NOMO-1 (cell line): Measurements from ENCODE around the gene OR4D6.
A peak's percentile ranks its signal among the peaks of the same experiment; 100 is the strongest.
"Not testable (repeated sequence)": the region's sequence is repeated elsewhere in the genome, so short reads cannot be mapped to it uniquely, and the experiment has no call there.

Source experiments
- DNase-seq, 2 experiments: peaks; one replicate each; lab custom pipeline; 2025; ENCODE audit not compliant: unreplicated experiment in 2 of 2; lab: John Stamatoyannopoulos, UW

Gene OR4D6

GRCh38 chr11:59456661-59457060 lies at the start of gene OR4D6:
Gene OR4D6 (plus strand): TSS chr11:59456961. CDS start chr11:59456961, 0 bp downstream.
- no peak for DNase-seq

DNA sequence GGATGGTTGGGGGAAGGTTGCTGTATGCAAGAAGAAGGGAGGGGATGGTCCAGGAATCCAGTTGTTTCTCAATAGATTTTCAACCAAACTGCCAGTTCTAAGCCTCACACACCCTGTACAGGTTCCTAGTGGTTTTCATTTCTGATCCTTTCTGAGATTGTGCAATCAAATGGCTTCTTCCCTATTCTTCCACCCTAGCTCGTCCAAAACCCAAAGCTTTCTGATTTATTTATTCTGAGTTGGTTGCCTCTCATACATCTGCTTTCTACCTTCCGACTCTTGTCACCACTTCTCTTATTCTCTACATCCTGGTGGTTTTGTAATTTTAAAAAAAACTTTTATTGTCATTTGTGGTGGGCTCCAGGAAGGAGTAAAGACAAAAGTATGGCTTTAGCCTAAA lies 43.1 kb upstream of the OR4D6 start:
- peak; percentile 80 to 96 for DNase-seq

GRCh38 chr11:59415111-59415510 lies 41.6 kb upstream of the OR4D6 start:
- DNase-seq = peak in 1 of 2 experiments; percentile 29

GRCh38 chr11:59416613-59417012 lies 40.1 kb upstream of the OR4D6 start:
- DNase-seq = no peak

GRCh38 chr11:59417023-59417422 lies 39.7 kb upstream of the OR4D6 start:
- peak in 1 of 2 experiments; percentile 15 for DNase-seq

DNA sequence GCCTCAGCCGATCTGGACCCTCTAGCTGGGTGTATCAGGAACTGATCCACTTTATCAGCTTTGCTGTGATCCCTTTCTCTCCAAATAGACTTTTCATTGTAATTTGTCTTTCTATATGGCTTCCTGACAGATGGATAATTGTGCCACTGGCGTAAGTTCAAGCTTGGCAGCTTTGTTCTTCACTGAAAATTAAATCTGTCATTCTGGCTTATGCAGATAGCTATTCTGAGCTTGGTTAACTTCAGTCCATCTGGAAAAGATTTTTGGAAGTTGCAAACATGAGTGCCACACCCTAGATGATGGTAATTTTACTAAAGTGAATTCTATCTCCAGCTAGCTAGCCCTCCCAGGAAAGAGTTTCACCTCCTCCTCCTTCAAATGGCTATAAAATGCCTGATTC lies 38.6 kb upstream of the OR4D6 start:
- no peak for DNase-seq

DNA sequence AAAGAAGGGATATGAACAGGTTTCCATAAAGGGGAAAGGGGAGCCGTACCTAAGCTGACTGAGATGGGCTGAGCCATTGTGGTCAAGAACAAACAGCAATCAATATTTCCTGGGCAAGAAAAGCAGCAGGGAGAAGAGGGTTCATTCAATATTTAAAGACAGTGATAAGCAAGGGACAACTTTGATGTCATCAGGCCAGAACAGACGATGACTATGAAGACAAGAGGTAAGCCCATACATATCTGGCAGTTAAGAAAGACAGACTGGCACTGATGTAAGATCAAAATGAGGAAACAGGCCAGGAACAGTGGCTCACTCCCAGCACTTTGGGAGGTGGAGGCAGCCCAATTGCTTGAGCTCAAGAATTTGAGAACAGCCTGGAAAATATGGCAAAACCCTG lies 32.9 kb upstream of the OR4D6 start:
- peak in 1 of 2 experiments; percentile 6 for DNase-seq

DNA sequence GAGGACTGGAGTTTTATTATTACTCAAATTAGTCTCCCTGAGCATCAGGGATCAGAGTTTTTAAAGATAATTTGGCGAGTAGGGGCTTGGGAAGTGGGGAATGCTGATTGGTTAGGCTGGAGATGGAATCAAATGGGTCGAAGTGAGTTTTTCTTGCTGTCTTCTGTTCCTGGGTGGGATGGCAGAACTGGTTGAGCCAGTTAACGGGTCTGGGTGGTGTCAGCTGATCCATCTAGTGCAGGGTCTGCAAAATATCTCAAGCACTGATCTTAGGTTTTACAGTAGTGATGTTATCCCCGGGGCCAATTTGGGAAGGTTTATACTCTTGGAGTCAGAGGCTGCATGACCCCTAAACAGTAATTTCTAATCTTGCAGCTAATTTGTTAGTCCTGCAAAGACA lies 31.6 kb upstream of the OR4D6 start:
- DNase-seq = no peak

GRCh38 chr11:59426361-59427067 lies 30.2 kb upstream of the OR4D6 start, which contains the start of gene OR5A2:
Gene OR5A2 (minus strand): TSS chr11:59426413. CDS start chr11:59422953, 3,460 bp downstream.
- DNase-seq = no peak

DNA sequence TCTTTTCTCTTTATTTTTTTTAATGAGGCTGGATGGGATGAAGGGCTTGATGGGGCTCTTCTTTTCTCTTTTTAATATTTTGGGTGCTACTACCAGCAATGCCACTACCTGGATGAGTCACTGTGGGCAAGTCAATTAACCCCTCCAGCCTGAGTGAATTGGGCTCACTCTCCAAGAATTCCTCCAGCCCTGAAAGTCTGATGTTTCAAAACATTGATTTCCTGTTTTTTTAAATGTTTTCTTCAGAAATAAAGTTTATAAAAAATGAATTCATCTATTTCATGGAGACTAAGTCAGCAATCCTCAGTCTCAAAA lies 29.7 kb upstream of the OR4D6 start:
- DNase-seq = no peak

DNA sequence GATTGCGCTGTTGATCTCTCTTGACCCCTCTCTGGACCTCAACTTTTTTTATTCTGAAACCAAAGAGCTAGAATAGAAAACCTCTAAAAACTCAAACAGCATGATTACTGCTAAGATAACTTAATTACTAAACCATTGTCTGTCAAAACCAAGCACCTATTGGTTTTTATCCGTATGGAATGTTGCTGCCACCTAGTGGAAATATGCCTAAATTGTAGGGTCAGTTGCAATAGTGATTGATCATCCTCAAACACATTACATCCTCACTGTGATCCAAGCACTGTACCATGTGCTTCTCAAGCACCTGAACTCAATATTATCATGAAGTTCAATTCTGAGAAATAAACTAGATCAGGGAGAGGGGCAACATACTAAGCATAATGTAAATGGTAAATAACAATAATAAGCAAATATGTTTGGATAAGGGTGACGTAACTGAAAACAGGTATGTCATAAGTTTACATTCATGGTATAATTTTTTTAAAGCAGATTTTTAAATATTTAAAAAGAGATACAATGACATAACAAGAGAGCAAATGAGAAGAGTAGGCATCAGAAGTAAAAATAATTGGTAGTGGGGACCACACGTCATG lies 26.7 kb upstream of the OR4D6 start:
- peak in 1 of 2 experiments; percentile 65 for DNase-seq

DNA sequence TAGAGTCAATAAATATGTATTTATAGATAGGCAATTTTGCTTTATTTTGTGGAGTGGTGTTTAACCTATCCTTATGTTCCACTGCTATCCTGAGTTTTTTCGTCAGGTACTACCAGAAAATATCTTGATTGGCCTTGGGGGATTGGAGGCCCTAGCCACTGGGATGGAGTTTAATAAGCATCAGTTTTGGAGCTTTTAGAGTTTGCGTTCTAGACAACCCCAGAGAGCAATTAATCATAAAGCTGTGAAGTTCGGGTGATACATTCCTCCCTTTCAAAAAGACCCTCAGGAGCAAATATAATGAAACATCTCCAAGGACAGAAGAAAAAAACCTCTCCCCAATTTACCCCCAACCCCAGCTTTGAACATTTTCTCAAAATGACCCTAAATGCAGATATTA lies 20.6 kb upstream of the OR4D6 start, which contains the start of gene OR5A1:
OR5A1 (plus strand) TSS at position 301 of the 400 bp plus-strand sequence. CDS start 6,700 bp downstream, outside the sequence.
- no peak for DNase-seq

GRCh38 chr11:59437770-59438169 lies 19.0 kb upstream of the OR4D6 start:
- no peak for DNase-seq

DNA sequence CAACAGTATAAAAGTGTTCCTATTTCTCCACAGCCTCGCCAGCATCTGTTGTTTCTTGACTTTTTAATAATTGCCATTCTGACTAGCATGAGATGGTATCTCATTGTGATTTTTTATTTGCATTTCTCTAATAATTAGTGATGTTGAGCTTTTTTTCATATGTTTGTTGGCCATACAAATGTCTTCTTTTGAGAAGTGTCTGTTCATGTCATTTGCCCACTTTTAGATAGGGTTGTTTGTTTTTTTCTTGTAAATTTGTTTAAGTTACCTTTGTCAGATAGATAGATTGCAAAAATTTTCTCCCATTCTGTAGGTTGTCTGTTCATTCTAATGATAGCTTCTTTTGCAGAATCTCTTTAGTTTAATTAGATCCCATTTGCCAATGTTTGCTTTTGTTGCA lies 11.1 kb upstream of the OR4D6 start:
- DNase-seq = not testable (repeated sequence)

- DNase-seq = no peak
These were observed 8.3 kb upstream of the OR4D6 start for GRCh38 chr11:59448484-59448883.

DNA sequence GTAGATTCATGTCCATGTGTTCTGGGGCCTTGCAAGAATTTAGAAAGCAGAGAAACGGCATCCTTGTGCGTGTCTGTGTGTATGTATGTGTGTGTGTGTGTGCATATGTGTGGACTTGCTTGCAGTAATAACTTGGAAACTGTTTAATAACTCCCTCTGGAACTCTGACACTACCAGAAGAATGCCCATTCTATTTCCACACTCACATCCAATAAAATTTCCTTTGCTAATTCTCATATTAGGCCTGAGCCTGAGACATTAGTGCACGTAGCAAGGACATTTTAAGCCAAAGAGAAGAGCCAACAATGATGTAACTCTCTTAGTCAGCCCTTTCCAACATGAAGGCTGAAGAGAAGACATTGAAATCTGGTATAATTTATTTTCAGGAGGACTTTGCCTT lies 3.2 kb downstream of the OR4D6 start:
- DNase-seq = no peak

- no peak for DNase-seq
These were observed 6.5 kb downstream of the OR4D6 start for GRCh38 chr11:59463190-59463641.

DNA sequence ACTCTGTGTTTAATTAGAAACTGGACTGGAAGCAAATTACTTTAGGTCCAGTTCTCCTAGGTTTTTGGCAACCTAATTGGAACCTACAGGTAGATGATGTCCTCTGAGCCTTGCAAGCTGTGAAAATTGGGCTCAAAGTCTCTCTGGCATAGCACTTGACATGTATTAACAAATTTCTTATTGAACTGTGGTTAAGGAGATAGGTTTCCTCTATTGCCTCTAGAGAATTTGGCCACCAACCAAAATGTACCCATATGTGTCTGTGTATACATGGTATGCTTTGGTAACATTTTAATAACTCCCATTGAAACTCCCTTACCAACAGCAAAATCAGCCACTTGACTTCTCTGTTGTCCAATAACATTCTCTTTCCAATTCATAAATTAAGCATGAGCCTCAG lies 16.3 kb downstream of the OR4D6 start, which contains the start of gene OR4D10:
OR4D10 (plus strand) TSS at position 301 of the 400 bp plus-strand sequence. CDS start 4,115 bp downstream, outside the sequence.
- DNase-seq = no peak

DNA sequence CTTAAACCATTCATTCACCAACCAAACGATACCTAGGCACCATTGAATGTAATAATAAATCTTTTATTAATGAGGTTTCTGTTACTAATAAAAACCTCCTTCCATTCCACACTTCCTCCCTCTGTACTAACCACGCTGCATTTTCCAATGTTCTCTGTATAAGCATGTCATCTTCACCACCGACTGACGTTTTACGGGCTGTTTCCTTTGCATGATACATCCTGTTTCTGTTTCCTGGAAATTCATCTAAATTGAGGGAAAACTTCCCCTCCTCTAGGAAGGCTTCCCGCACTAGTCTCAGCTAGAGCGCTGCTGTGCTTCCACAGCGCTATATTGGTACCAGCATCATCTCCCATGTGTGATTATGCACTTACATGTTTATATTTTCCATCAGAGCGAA lies 18.4 kb downstream of the OR4D6 start:
- DNase-seq = no peak

DNA sequence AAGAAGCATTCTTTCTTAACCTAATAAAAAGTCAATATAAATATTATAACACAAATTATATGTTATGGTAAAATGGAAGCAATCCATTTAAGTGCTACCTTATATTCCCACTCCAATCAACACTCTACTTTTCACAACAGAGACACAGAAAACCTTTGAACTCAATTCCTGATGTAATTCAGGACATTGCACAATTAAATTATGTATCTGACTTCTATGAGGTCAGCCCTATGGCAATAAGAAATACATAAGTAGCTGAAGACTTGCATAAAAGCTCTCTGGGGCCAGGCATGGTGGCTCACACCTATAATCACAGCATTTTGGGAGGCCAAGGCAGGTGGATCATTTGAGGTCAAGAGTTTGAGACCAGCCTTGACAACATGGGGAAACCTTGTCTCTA lies 23.1 kb downstream of the OR4D6 start:
- peak in 1 of 2 experiments; percentile 1 for DNase-seq

DNA sequence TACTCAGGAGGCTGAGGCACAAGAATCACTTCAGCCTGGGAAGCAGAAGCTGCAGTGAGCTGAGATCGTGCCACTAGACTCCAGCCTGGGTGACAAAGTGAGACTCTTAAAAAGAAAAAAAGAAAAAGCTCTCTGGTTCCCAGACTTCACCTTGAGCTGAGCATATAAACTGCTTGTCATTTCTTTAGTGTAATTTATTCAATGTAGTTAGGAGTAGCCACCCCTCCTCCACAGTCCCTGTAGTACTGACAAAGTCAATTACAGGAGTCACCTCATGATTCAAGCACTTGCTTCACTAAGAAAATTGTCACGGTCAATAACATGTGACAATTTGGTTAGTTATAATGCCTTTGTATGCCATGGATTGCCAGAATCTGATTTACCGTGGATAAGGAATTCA lies 23.6 kb downstream of the OR4D6 start:
- no peak for DNase-seq

DNA sequence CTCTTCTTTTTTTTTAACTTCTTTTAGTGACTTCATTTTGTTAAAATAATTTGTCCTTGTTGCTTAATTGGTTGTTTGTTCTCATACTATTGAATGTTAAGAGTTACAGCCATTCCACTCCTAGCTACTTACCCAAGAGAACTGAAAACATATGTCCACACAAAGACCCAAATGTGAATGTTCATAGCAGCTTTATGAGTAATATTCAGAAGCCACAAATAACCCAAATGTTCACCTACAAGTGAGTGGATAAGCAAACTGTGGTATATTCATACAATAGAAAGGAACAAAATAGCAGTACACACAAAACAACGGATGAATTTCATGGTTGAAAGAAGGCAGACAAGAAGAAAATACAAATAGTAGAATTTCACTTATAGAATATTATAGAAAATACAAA lies 45.2 kb downstream of the OR4D6 start:
- no peak for DNase-seq
